HS-5 (cell line): Measurements from ENCODE around the gene EDAR.

Experiments
- DNase-seq: peaks from one replicate; pipeline ENCODE4 v3.0.0-alpha.2; 2012; ENCODE audit warnings: low read depth

Gene EDAR

DNA sequence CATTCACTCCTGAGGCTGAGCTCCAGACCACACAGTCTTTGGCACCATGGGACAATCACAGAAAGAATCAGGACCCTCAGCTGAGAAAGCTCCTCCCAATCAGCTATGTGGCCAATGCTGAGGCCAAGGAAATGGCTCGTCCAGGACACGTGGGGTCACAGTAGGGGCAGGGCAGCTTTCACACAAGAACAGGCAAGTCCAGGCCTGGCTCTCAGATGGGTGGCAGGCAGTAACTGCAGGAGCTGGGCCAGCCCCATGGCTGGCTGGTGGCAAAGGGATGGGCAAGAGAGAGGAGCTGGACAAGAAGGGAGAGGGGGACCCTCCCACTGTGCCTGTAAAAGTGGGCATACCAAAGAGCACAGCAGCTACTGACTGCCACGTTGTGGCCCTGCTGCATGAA is 12.2 kb upstream of the EDAR start:
- DNase-seq = no peak

DNA sequence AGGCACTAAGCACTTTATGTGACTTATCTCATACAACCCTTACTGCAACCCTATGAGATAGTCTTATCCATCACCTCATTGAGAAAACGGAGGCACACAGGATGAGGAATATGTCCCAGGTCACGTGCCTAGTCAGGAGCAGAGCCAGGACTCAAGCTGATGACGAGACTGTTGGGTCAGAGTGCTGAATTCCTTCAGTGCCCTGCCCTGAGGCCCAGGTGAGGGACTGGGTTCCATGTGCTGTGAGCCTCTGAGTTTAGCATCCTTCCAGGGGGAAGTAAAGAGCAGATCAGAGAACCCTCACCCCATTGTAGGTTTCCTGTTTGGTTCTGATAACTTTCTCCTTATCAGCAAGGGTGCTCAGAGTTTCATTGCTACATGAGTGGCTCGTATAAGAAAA is 11.7 kb upstream of the EDAR start:
- no peak for DNase-seq

- DNase-seq = no peak
Observed at GRCh38 chr2:108998911-108999310, 9.9 kb upstream of the EDAR start.

DNA sequence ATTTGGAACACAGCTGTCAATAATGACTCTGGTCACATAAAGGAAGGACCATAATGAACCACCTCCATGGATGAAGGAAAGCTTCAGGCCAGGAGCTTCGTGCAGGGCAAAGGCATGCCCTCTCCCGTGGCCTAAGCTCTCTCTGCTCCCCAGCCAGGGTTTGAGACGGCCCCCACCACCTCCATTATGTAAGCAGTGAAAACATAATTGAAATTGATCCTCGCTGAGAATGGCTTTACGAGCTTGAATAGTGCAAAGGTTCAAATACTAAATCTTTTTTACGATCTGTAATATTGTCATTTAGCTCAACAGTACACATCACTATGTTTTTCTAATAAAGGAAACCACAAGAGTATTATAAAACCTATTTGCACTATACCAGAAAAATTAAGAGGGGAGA is 5.2 kb upstream of the EDAR start:
- no peak for DNase-seq

- no peak for DNase-seq
Observed at GRCh38 chr2:108993095-108993937, 4.3 kb upstream of the EDAR start.

GRCh38 chr2:108988076-108988795 is 784 bp downstream of the EDAR start:
- DNase-seq = no peak

GRCh38 chr2:108986916-108987510 is 2.0 kb downstream of the EDAR start:
- DNase-seq = no peak

DNA sequence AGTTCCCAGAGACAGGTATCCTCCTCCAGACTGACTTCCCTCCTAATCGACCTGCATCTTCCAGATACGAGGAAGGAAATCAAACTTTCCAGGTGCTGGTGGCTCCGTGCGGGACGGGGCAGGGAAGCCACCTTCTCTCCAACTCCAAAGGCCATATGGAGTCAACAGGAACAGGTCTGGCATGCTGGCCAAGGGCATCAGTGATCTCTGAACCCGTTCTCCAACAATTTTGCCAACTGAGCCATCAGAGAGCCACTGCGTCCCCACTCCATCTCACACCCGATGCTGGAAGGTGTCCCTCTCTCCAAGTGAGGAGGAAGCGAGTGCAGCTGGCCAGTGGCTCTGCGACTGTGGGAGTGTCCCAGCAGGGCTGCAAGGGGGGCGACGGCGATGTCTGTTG is 5.4 kb downstream of the EDAR start:
- DNase-seq = no peak

DNA sequence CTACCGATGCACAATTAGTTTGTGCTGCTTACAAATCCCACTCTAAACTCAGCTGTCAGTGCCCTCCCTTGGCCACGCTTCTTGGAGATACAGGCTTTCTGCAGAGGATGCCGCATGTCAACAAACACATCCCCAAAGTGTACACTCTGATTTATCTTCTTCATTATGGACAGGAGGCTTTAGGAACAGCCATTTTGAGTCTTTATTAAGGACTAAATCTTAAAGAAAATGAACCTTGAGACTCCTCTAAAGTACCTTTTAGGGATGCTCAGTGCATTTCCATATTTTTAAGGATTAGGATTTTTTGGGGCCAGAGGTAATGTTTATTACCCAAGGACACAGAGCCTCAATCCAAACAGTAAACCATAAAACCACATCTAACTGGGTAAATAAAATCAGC is 6.0 kb downstream of the EDAR start:
- DNase-seq = no peak

DNA sequence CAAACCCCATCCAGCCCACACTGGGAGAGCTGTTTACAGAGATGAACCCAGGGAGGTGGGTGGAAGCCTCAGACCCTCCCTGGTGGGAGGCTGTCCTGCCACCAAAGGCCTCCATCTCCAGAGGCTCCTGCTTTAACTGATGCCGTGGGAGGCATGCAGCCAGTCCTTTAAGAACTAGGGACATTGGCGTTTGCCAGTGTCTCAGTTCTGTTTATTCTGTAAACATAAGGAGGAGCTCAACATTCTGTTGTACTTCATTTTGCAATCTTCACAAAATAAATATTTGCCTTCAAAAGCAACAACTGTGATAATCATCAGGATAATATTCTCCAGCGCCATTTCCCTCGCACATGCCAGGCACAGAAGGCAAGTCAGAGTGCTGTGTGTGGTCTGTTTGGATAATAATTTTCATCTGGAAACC is 6.8 kb downstream of the EDAR start:
- no peak for DNase-seq

GRCh38 chr2:108981846-108982245 is 7.2 kb downstream of the EDAR start:
- no peak for DNase-seq

DNA sequence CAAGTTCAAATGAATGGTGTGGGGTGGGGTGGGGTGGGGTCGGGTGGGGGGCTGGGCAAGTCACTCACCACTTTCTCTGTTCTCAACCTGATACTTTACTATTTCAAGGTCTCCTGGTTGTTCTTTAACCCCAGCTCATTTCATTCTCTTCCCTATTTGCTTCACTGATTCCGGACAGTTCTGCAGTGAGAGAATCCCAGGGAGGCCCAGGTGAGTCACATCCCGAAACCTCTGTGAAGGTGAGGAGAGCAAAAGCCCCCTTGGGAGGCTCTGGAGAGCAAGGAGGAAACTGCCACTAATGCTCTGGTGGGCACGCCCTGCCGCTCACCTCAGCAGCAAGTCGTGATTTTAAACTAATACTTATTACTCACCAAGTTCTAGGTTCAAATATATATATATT is 8.9 kb downstream of the EDAR start:
- no peak for DNase-seq

GRCh38 chr2:108979461-108979860 is 9.6 kb downstream of the EDAR start:
- DNase-seq = no peak

DNA sequence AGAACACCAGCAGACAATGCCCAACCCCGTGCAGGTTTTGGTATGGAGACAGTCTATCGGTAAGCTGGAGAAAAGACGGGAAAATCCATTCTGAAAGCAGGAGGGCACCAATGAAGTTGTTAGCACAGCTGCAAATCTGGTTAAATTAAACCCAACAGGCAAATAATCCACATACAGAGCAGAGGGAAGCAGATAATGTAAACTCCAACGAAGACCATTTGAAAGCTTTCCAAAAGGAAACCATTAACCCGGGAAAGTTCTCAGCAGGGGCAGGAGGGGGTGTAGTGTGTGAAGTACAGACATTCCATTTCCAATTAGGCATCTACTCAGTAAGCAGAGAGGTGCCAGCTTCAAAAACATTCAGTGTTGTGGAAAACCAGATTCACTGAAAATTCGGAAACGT is 10.3 kb downstream of the EDAR start:
- DNase-seq = no peak

- DNase-seq = no peak
Observed at GRCh38 chr2:108975613-108976435, 13.2 kb downstream of the EDAR start.

- no peak for DNase-seq
Observed at GRCh38 chr2:108974674-108975073, 14.3 kb downstream of the EDAR start.

DNA sequence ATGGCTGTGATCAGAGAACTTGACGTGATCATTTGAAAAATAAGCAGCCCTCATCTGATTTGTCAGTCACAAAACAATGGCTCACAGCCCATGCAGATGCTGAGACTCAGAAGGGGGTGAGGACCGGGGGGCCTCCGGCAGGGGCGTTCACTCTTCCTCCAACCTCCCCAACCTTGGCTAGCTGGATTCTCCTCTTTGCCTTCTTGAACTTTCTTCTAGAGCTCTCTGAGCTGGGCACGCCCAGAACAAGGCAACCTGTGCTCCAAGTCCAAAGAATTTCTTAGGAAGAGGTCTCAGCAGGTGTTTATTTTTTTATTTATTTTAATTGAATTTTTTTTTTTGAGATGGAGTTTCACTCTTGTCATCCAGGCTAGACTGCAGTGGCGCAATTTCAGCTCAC is 16.4 kb downstream of the EDAR start:
- DNase-seq = no peak

- no peak for DNase-seq
Observed at GRCh38 chr2:108971661-108972566, 17.1 kb downstream of the EDAR start.

GRCh38 chr2:108970369-108970768 is 18.7 kb downstream of the EDAR start:
- no peak for DNase-seq

DNA sequence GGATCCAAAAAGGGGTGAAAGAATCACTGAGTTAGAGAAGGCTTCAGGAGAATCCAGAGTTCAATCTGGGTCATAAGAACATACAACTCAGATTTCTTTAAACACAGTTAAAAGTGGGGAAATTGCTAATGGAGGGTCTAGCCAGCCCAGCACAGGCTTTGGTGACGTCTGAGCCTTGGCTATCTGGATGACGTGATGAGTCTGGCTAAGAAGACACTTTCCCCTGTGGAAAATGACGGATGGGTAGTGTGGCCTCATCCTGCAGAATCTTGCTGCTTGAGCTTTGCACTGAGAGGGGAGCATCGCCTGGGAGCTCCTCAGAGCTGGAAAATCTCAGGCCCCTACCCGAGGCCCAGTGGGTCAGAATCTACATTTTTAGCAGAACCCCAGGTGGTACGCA is 19.2 kb downstream of the EDAR start:
- no peak for DNase-seq

DNA sequence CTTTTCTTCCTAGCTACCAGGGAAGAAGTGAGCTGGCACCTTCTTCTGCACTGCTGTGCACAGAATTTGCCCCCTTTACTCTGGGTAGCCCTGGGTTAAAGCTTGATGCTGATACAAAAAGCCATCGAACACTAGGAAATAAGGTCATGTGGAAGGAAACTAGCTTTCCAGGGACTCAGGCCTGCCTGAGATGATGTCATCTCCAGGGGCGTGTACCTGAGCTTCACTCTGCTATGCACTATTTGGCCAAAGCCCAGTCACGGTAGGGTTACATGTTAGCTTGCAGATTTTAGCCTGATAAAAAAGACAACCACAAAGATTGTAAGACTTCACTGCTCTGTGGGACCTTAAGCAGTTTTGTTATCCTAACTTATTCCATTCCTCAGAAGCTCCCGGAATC is 20.4 kb downstream of the EDAR start:
- DNase-seq = no peak
